Panc1 (cell line): ENCODE data around the gene DNAJC4.

ENCODE experiments used
- POLR2AphosphoS5 ChIP-seq: IDR thresholded peaks from 2 replicates; pipeline ENCODE4 v1.6.1; 2012; ENCODE audit warnings: mild to moderate bottlenecking, low read depth, low read length, moderate library complexity
- SIN3A ChIP-seq: IDR thresholded peaks from 2 replicates; pipeline ENCODE4 v1.6.1; 2012; ENCODE audit warnings: low read depth, mild to moderate bottlenecking, low read length, moderate library complexity, borderline replicate concordance; ENCODE audit not compliant: insufficient read depth
- TF ChIP-seq, protein P1 (sequence below): fragments of 450-650 bp; IDR thresholded peaks from 2 replicates; pipeline ENCODE4 v1.5.1; 2017; ENCODE audit warnings: mild to moderate bottlenecking
- TF ChIP-seq, protein P2 (sequence below), 2 experiments: IDR thresholded peaks; 2 replicates each; pipeline ENCODE4 v1.6.1; 2011 to 2012; ENCODE audit warnings: low read depth in 2 of 2, control low read depth in 1 of 2, low read length in 1 of 2, mild to moderate bottlenecking in 1 of 2, moderate library complexity in 1 of 2; ENCODE audit not compliant: insufficient read depth in 1 of 2

GRCh38 chr11:64278576-64279190, 48.3 kb downstream of the DNAJC4 start:
- TF ChIP-seq, protein P1, sequence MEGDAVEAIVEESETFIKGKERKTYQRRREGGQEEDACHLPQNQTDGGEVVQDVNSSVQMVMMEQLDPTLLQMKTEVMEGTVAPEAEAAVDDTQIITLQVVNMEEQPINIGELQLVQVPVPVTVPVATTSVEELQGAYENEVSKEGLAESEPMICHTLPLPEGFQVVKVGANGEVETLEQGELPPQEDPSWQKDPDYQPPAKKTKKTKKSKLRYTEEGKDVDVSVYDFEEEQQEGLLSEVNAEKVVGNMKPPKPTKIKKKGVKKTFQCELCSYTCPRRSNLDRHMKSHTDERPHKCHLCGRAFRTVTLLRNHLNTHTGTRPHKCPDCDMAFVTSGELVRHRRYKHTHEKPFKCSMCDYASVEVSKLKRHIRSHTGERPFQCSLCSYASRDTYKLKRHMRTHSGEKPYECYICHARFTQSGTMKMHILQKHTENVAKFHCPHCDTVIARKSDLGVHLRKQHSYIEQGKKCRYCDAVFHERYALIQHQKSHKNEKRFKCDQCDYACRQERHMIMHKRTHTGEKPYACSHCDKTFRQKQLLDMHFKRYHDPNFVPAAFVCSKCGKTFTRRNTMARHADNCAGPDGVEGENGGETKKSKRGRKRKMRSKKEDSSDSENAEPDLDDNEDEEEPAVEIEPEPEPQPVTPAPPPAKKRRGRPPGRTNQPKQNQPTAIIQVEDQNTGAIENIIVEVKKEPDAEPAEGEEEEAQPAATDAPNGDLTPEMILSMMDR, result no peak
- TF ChIP-seq, protein P2, sequence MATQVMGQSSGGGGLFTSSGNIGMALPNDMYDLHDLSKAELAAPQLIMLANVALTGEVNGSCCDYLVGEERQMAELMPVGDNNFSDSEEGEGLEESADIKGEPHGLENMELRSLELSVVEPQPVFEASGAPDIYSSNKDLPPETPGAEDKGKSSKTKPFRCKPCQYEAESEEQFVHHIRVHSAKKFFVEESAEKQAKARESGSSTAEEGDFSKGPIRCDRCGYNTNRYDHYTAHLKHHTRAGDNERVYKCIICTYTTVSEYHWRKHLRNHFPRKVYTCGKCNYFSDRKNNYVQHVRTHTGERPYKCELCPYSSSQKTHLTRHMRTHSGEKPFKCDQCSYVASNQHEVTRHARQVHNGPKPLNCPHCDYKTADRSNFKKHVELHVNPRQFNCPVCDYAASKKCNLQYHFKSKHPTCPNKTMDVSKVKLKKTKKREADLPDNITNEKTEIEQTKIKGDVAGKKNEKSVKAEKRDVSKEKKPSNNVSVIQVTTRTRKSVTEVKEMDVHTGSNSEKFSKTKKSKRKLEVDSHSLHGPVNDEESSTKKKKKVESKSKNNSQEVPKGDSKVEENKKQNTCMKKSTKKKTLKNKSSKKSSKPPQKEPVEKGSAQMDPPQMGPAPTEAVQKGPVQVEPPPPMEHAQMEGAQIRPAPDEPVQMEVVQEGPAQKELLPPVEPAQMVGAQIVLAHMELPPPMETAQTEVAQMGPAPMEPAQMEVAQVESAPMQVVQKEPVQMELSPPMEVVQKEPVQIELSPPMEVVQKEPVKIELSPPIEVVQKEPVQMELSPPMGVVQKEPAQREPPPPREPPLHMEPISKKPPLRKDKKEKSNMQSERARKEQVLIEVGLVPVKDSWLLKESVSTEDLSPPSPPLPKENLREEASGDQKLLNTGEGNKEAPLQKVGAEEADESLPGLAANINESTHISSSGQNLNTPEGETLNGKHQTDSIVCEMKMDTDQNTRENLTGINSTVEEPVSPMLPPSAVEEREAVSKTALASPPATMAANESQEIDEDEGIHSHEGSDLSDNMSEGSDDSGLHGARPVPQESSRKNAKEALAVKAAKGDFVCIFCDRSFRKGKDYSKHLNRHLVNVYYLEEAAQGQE (IDR thresholded peaks at IDR 0.05; ENCODE audit: insufficient read depth in 1 of 2, low read depth in 2 of 2, low read length in 1 of 2), result no peak
- TF ChIP-seq POLR2AphosphoS5 (no peak), SIN3A (no peak)
